Urinary bladder (tissue), 4 donors: ENCODE results near the gene NUPR1. TPM values are rescaled to one million over a fixed set of nuclear protein-coding genes. Genes with fewer than 3 reads are reported as not detected.
"Not testable (repeated sequence)": the region's sequence is repeated elsewhere in the genome, so short reads cannot be mapped to it uniquely, and the experiment has no call there.

ENCODE experiments used
- DNase-seq: peaks from one replicate; pipeline ENCODE4 v3.0.0-alpha.2; 2015; ENCODE audit errors: extremely low spot score
- H3K27ac ChIP-seq: one replicate; pipeline ENCODE4 v1.5.1; 2013; ENCODE audit warnings: low read depth, mild to moderate bottlenecking, moderate library complexity
- H3K36me3 ChIP-seq: one replicate; pipeline ENCODE4 v1.6.1; 2013; ENCODE audit warnings: mild to moderate bottlenecking, moderate library complexity; ENCODE audit not compliant: insufficient read depth
- H3K4me1 ChIP-seq: one replicate; pipeline ENCODE4 v1.6.1; 2013; ENCODE audit warnings: mild to moderate bottlenecking, moderate library complexity; ENCODE audit not compliant: insufficient read depth
- H3K4me3 ChIP-seq: one replicate; pipeline ENCODE4 v1.5.1; 2013; ENCODE audit warnings: low read depth, low read length
- WGBS: extraction: QIAGEN DNeasy Blood & Tissue Kit; methylation state at CpG from one replicate; pipeline ENCODE4 v1.1.7; 2013; 5-methylcytosine and 5-hydroxymethylcytosine counted together
- polyA plus RNA-seq: library from polyadenylated mRNA; stranded (reverse); fragments of 200-250 nt; gene quantifications from one replicate; pipeline ENCODE4 v1.2.3, GENCODE V29; 2013
- total RNA-seq: library from RNA; depleted of rRNA; stranded (reverse); fragments of >200 nt; gene quantifications from one replicate; pipeline ENCODE4 v1.2.3, GENCODE V29; 2014
- donor health status: healthy with polysubstance abuse.
- donor health status: healthy.

The NUPR1 gene
- total and polyA plus RNA-seq, 2 donors, result 4.1 to 549 TPM

- H3K36me3 ChIP-seq, H3K27ac ChIP-seq, H3K4me3 ChIP-seq, DNase-seq, H3K4me1 ChIP-seq: not testable (repeated sequence)
- WGBS, result 95% methylated on average over 7 of the region's 7 CpGs
These were observed 11.5 kb downstream of the NUPR1 start for GRCh38 chr16:28527100-28527785.

GRCh38 chr16:28526201-28527099 lies 12.3 kb downstream of the NUPR1 start:
- Histone ChIP-seq H3K36me3 (no peaks in the 10 kb centered on the region), H3K27ac (no peak overlapping the region), H3K4me1 (no peaks in the 10 kb centered on the region), H3K4me3 (no peak overlapping the region)
- 90% methylated on average over 11 of the region's 11 CpGs for WGBS
- DNase-seq, result no peak

- no peaks in the 10 kb centered on the region for H3K4me1 ChIP-seq
- WGBS, result 71% methylated on average over 6 of the region's 6 CpGs
- no peak for DNase-seq
- no peaks in the 10 kb centered on the region for H3K36me3 ChIP-seq
- no peak overlapping the region for H3K4me3 ChIP-seq
- no peak overlapping the region for H3K27ac ChIP-seq
These were observed 14.0 kb downstream of the NUPR1 start for GRCh38 chr16:28524681-28525171.

DNA sequence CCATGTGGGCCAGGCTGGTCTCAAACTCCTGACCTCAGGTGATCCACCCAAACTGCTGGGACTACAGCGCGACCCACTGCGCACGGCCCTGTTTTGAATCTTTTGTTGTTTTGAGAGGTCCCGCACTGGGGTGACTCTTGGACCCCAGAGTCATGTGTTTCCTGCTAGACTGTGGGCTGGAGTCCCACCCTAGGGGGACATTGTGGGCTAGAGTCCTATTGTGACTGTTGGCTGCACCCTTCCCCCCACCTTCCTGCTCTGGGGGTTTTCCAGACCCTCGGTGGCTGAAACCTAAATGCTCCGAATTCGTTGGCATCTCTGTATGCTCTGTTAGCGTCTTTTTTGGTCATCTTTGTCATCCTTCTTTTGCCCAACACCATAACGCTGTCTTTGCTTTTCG lies 16.0 kb downstream of the NUPR1 start:
- 85% methylated on average over 11 of the region's 11 CpGs for WGBS
- no peaks in the 10 kb centered on the region for H3K4me1 ChIP-seq
- no peak overlapping the region for H3K27ac ChIP-seq
- DNase-seq, result no peak
- H3K36me3 ChIP-seq, result no peaks in the 10 kb centered on the region
- no peak overlapping the region for H3K4me3 ChIP-seq

- WGBS, result 91% methylated on average over 6 of the region's 6 CpGs
- no peak for DNase-seq
These were observed 17.3 kb downstream of the NUPR1 start for GRCh38 chr16:28521436-28521835.

DNA sequence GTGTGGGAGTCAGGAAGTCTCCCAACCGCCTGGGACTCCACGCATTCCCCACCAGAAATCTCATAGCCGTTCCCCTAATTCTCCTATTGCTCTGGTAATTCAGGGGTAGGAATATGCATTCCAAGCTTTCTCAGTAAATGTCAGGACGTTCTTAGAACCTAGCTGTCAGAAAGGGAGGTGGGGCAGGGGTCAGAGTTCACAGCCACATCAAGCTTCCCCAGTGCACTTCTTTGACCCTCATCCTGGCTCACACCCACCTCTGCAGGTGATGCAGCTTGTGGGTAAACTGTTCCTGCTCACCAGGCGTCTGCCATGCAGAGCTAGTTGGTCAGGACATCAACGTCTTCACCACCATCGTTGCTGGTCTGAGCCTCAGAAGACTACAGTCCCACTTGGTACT lies 18.1 kb downstream of the NUPR1 start:
- Histone ChIP-seq H3K4me3 (no peak overlapping the region), H3K36me3 (no peaks in the 10 kb centered on the region), H3K27ac (no peak overlapping the region), H3K4me1 (no peaks in the 10 kb centered on the region)
- WGBS, result 74% methylated on average over 7 of the region's 7 CpGs
- no peak for DNase-seq

More at GRCh38 chr16:28521436-28521835, 17.3 kb downstream of the NUPR1 start:
- H3K4me3 ChIP-seq, result no peak overlapping the region
- no peaks in the 10 kb centered on the region for H3K4me1 ChIP-seq
- H3K36me3 ChIP-seq, result no peaks in the 10 kb centered on the region
- H3K27ac ChIP-seq, result no peak overlapping the region

- no peak overlapping the region for H3K4me3 ChIP-seq
- no peaks in the 10 kb centered on the region for H3K4me1 ChIP-seq
- 89% methylated on average over 7 of the region's 7 CpGs for WGBS
- H3K27ac ChIP-seq, result no peak overlapping the region
- DNase-seq, result no peak
- H3K36me3 ChIP-seq, result no peaks in the 10 kb centered on the region
These were observed 24.5 kb downstream of the NUPR1 start for GRCh38 chr16:28514246-28514645.

DNA sequence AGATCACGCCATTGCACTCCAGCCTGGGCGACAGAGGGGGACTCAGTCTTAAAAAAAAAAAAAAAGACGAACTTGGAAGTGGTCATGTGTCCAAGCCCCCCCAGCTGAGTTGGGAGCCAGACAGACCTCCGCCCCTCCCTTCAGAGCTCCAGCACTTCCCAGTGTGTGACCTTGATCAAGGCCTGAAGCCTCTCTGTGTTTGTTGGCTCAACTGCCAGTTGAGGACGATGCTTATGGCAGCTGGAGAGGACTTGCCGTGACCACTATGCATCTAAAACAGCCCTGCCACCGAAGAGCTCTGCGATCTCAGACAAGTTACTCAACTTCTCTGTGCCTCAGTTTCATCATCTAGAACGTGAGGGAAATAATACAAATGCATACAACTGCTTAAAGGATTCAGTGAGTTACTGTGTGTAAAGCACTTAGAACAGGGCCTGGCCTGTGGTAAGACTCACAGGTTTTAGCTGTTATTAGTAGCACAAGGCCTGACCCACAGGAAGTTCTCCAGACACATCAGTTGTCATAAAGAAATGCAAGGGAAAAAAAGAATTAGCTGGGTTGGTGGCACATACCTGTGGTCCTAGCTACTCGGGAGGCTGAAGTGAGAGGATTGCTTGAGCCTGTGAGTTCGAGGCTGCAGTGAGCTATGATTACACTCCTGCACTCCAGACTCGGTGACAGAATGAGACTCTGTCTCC lies 25.1 kb downstream of the NUPR1 start:
- 85% methylated on average over 12 of the region's 12 CpGs for WGBS
- no peaks in the 10 kb centered on the region for H3K4me1 ChIP-seq

DNA sequence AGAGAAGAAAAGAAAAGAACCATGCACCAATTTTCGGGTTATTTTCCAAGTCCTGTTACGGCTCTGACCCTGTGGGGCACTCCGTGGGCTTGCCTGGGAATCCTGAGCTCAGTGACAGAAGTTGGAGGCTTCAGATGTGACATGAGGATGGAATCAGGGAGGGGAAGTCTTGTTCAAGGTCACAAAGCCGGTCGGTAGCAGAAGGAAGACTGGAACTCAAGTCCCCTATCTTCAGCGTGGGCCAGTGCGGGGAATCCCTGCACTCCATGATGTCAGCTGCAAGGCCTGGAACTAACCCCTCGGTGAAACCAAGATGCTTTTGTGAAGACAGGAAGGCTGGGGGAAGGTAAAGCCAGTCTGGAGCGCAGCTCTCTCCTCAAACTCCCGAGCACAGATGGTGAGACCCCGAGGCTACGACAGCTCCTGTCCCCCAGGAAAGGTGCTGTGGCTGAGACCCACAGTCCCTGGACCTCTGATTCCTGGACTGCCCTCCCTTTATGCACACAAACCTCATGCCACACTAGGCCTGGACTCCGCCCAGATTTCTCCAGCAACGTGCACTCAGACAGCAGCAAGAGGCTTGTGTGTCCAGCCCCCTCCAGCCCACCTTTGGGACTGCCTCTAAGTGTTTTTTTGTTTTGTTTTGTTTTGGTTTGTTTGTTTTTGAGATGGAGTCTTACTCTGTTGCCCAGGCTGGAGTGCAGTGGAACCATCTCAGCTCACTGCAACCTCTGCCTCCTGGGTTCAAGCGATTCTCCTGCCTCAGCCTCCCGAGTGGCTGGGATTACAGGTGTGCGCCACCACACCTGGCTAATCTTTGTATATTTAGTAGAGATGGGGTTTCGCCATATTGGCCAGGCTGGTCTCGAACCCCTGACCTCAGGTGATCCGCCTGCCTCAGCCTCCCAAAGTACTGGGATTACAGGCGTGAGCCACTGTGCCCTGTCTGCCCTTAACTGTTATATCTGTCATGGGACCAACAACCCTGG lies 26.7 kb downstream of the NUPR1 start:
- H3K36me3 ChIP-seq, result no peaks in the 10 kb centered on the region
- DNase-seq, result no peak
- H3K4me1 ChIP-seq, result no peaks in the 10 kb centered on the region
- no peak overlapping the region for H3K27ac ChIP-seq
- H3K4me3 ChIP-seq, result no peak overlapping the region
- WGBS, result 85% methylated on average over 21 of the region's 21 CpGs

More for the DNA sequence above, 25.1 kb downstream of the NUPR1 start:
- Histone ChIP-seq H3K4me3 (no peak overlapping the region), H3K27ac (no peak overlapping the region), H3K36me3 (no peaks in the 10 kb centered on the region)
- no peak for DNase-seq

DNA sequence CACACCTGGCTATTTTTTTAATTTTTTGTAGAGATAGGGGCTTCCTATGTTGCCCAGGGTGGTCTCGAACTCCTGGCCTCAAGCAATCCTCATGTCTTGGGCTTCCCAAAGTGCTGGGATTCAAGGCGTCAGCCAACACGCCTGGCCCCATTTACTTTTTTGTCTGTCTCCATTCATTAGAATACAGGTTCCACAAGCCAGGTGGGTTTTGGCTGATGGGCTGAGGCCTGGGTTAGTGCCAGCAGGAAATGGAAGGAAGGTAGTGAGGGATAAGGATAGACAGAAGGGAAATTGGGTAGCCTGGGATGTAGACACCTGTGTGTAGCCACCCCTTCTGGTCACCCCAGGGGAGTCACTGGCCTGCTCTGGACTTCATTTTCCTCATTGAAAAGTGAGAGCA lies 27.7 kb downstream of the NUPR1 start:
- Histone ChIP-seq H3K36me3 (no peaks in the 10 kb centered on the region), H3K27ac (no peak overlapping the region), H3K4me3 (no peak overlapping the region), H3K4me1 (no peaks in the 10 kb centered on the region)
- 77% methylated on average over 3 of the region's 3 CpGs for WGBS
- no peak for DNase-seq

DNA sequence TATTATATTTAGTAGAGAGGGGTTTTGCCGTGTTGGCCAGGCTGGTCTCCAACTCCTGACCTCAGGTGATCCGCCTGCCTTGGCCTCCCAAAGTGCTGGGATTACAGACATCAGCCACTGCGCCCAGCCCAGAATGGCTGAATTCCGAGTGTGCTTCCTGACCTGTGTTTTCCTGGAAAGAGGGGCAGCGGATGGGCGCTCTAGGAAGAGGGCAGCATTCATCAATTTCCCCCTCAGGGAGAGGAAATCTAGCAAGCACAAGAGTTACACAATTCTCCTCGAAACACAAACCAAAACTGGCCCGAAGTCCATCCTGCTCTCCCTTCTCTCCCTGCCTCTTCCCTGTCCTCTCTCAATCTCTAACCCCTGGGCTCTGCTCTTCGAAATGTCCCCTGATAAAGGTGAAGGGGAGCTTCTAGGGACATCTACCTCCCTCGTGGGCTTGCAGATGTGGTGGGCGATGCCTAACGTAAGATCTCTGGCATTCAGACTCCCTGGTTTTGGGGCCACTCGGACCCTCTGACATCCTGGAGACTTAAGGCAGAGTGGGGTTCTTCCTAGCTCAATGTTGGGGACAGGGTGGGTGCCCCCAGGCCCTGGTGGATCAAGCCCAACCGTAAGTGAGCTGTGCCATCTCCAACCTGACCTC lies 33.2 kb downstream of the NUPR1 start:
- no peak for DNase-seq
- Histone ChIP-seq H3K4me3 (no peak overlapping the region), H3K4me1 (no peaks in the 10 kb centered on the region), H3K36me3 (no peaks in the 10 kb centered on the region), H3K27ac (no peak overlapping the region)
- 68% methylated on average over 14 of the region's 14 CpGs for WGBS

DNA sequence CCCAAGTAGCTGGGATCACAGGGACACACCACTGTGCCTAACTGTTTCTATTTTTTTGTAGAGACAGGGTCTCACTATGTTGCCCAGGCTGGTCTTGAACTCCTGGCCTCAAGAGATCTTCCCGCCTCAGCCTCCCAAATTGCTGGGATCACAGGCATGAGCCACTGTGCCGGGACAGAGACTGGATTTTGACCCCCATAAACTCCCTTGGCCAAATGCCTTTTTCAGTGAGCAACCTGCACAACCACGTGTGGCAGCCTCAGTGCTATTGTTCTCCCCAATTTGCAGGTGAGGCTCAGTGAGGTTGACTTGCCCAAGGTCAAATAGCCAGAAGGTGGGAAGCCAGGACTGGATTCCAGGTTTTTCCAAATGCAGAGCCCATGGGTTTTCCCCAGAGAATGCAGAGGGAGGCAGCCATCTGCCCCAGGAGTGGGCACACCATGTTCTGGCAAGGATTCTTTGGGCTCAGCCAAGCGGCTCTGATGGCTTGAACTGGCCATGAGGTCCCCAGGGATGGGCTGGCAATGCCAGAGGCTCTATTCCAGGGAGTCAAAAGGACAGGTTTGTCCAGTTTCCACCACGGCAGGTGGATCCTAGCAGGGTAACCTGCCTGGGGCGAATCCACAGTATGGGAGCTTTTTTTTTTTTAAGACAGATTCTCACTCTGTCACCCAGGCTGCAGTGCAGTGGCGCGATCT lies 33.9 kb downstream of the NUPR1 start:
- Histone ChIP-seq H3K4me1 (no peaks in the 10 kb centered on the region), H3K4me3 (no peak overlapping the region), H3K36me3 (no peaks in the 10 kb centered on the region), H3K27ac (no peak overlapping the region)
- DNase-seq, result no peak
- WGBS, result 68% methylated on average over 8 of the region's 8 CpGs
